KMS-11 (cell line): ENCODE results near the gene IL1RAPL1.

Experiments
- H2AFZ ChIP-seq: fragments of 200-600 bp; sonication (generic); 2 replicates; pipeline ENCODE4 v1.6.1; 2016; ENCODE audit warnings: antibody characterized with exemption, mixed run types, low read depth
- H3K27ac ChIP-seq: fragments of 200-600 bp; sonication (generic); 2 replicates; pipeline ENCODE4 v1.6.1; 2016; ENCODE audit warnings: mild to moderate bottlenecking, mixed run types
- H3K27me3 ChIP-seq: fragments of 200-600 bp; sonication (generic); 2 replicates; pipeline ENCODE4 v1.6.1; 2017; ENCODE audit warnings: mild to moderate bottlenecking, low read depth, mixed run types, moderate library complexity; ENCODE audit not compliant: insufficient read depth
- H3K36me3 ChIP-seq: fragments of 200-600 bp; sonication (generic); 2 replicates; pipeline ENCODE4 v1.6.1; 2017; ENCODE audit warnings: mild to moderate bottlenecking, mixed run types; ENCODE audit not compliant: insufficient read depth
- H3K4me1 ChIP-seq: fragments of 200-600 bp; sonication (generic); 2 replicates; pipeline ENCODE4 v1.6.1; 2016; ENCODE audit warnings: mild to moderate bottlenecking, low read depth, mixed run types; ENCODE audit not compliant: poor library complexity, severe bottlenecking
- H3K4me2 ChIP-seq: fragments of 200-600 bp; sonication (generic); 2 replicates; pipeline ENCODE4 v1.7.0; 2016; ENCODE audit warnings: mild to moderate bottlenecking, mixed run types
- H3K4me3 ChIP-seq: fragments of 200-600 bp; sonication (generic); IDR thresholded peaks from 2 replicates; pipeline ENCODE4 v1.6.1; 2017; ENCODE audit warnings: low read depth, low read length, mixed read lengths; ENCODE audit not compliant: insufficient read depth
- H3K79me2 ChIP-seq: fragments of 200-600 bp; sonication (generic); 2 replicates; pipeline ENCODE4 v1.6.1; 2016; ENCODE audit warnings: low read depth, mixed run types; ENCODE audit not compliant: insufficient read depth
- H3K9ac ChIP-seq: fragments of 200-600 bp; sonication (generic); 2 replicates; pipeline ENCODE4 v1.6.1; 2016; ENCODE audit warnings: mild to moderate bottlenecking, mixed run types
- H4K20me1 ChIP-seq: fragments of 200-600 bp; sonication (generic); 2 replicates; pipeline ENCODE4 v1.6.1; 2016; ENCODE audit warnings: mild to moderate bottlenecking, mixed run types; ENCODE audit not compliant: insufficient read depth
- TF ChIP-seq, protein P1 (sequence below): fragments of 200-600 bp; sonication (generic); conservative IDR thresholded peaks from 2 replicates; pipeline ENCODE4 v1.6.1; 2017; ENCODE audit warnings: low read depth, mild to moderate bottlenecking, antibody characterized with exemption, low read length, moderate library complexity, mixed read lengths

The IL1RAPL1 gene

DNA sequence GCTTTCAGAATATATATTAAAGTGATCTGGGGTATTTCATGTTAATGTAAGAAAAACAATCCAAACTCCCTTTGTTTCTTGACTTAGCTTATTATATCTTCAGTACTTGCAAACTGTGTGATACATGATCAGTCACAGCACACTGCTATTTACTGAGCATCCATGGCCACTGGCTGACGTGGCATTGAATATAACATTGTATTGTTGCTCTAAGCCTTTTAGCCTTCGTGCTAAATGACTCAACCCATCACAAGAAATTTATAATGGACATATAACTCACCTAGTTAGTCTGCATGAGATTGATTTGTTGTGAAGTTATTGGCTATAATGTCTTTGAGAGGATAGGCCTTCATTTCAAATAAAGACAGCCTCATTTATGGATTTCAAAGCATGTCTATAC, 642.6 kb downstream of the IL1RAPL1 start:
- no peak overlapping the region for H3K4me2 ChIP-seq
- H3K36me3 ChIP-seq: no peaks in the 10 kb centered on the region
- H3K27me3 ChIP-seq: no peaks in the 10 kb centered on the region
- no peaks in the 10 kb centered on the region for H4K20me1 ChIP-seq
- H3K4me3 ChIP-seq: no peak overlapping the region
- no peaks in the 10 kb centered on the region for H3K4me1 ChIP-seq
- H2AFZ ChIP-seq: no peak overlapping the region
- no peak overlapping the region for H3K9ac ChIP-seq
- TF ChIP-seq, protein P1, sequence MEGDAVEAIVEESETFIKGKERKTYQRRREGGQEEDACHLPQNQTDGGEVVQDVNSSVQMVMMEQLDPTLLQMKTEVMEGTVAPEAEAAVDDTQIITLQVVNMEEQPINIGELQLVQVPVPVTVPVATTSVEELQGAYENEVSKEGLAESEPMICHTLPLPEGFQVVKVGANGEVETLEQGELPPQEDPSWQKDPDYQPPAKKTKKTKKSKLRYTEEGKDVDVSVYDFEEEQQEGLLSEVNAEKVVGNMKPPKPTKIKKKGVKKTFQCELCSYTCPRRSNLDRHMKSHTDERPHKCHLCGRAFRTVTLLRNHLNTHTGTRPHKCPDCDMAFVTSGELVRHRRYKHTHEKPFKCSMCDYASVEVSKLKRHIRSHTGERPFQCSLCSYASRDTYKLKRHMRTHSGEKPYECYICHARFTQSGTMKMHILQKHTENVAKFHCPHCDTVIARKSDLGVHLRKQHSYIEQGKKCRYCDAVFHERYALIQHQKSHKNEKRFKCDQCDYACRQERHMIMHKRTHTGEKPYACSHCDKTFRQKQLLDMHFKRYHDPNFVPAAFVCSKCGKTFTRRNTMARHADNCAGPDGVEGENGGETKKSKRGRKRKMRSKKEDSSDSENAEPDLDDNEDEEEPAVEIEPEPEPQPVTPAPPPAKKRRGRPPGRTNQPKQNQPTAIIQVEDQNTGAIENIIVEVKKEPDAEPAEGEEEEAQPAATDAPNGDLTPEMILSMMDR: no peak
- no peak overlapping the region for H3K27ac ChIP-seq
- no peaks in the 10 kb centered on the region for H3K79me2 ChIP-seq

DNA sequence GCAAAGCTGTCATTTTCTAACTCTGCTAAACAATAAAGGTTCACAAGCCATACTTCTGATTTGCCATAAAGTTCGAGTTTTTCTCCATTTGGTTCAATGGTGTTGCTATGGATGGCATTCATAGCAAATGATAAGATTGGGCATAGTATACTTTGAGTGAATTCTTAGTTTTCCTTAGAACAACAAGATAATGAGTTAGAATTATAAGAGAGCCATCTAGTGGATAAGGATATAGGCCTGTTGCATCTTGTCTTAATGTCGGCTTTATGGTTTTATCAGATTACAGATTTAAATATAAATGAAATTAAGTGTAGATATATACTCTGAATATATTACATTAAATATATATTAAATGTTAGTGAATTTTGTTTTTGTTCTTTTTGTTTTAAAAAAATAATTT, 644.6 kb downstream of the IL1RAPL1 start:
- Histone ChIP-seq H4K20me1 (no peaks in the 10 kb centered on the region), H3K79me2 (no peaks in the 10 kb centered on the region), H3K36me3 (no peaks in the 10 kb centered on the region), H3K4me1 (no peaks in the 10 kb centered on the region), H3K4me3 (no peak overlapping the region), H3K27me3 (no peaks in the 10 kb centered on the region), H3K27ac (no peak overlapping the region), H3K4me2 (no peak overlapping the region), H2AFZ (no peak overlapping the region), H3K9ac (no peak overlapping the region)
- TF ChIP-seq, protein P1: no peak

DNA sequence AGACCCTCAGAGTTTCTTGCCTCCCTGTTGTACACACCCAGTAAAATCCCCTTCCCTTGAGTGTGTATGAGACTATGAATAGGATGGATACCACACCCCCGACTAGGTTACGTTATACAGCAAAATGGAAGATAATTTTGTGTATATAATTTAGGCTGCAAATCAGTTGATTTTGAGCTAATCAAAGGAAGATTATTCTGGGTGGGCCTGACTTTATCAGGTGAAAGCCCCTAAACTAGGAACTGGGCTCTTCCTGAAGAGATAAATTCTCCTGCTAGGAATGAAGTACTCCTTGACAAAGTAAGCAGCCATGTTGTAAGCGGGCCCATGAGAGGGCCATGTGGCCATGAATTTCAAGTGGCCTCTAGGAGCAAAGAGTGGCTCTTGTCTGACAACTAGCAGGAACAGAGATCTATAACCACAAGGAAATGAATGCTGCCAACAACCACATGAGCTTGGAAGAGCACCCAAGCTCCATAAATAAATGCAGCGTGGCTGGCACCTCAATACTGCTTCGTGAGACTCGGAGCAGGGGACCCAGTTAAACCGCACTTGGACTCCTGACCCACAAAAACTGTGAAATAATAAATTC, 646.4 kb downstream of the IL1RAPL1 start:
- Histone ChIP-seq H2AFZ (no peak overlapping the region), H3K36me3 (no peaks in the 10 kb centered on the region), H3K4me3 (no peak overlapping the region), H3K9ac (no peak overlapping the region), H3K4me1 (no peaks in the 10 kb centered on the region), H3K27ac (no peak overlapping the region), H3K27me3 (no peaks in the 10 kb centered on the region), H3K4me2 (no peak overlapping the region), H4K20me1 (no peaks in the 10 kb centered on the region), H3K79me2 (no peaks in the 10 kb centered on the region)
- TF ChIP-seq, protein P1: no peak

DNA sequence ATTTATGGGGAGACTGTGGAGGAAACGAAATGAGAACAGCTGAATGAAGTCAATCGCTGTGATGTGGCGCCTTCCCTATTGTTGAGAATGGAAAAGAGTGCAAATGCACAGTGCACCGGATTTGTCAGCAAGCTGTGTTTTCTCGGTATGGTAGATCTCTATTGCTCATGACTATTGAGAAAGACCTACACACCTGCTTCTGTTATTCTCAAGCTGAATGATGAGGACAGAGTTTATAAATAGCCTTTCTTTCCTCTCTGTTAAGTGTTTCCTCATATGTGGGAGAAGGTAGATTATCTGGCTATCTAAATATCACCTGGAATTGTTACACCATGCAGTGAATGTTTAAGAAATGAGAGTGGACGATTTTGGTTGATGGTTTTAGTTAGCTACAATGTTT, 650.7 kb downstream of the IL1RAPL1 start:
- no peak overlapping the region for H3K9ac ChIP-seq
- no peak overlapping the region for H3K4me2 ChIP-seq
- H3K4me3 ChIP-seq: no peak overlapping the region
- no peaks in the 10 kb centered on the region for H3K27me3 ChIP-seq
- H2AFZ ChIP-seq: no peak overlapping the region
- H3K79me2 ChIP-seq: no peaks in the 10 kb centered on the region
- H3K36me3 ChIP-seq: no peaks in the 10 kb centered on the region
- no peaks in the 10 kb centered on the region for H4K20me1 ChIP-seq
- no peaks in the 10 kb centered on the region for H3K4me1 ChIP-seq
- TF ChIP-seq, protein P1: no peak
- no peak overlapping the region for H3K27ac ChIP-seq
